CD4-positive, alpha-beta T cell treated with Interleukin-2 at 100 ng/mL for 4 hours (primary cell): ENCODE data around the gene ELAVL2.

Experiments used
- DNase-seq: peaks from one replicate; pipeline ENCODE4 v3.0.0-alpha.2; 2020; ENCODE audit warnings: low spot score

Gene ELAVL2

DNA sequence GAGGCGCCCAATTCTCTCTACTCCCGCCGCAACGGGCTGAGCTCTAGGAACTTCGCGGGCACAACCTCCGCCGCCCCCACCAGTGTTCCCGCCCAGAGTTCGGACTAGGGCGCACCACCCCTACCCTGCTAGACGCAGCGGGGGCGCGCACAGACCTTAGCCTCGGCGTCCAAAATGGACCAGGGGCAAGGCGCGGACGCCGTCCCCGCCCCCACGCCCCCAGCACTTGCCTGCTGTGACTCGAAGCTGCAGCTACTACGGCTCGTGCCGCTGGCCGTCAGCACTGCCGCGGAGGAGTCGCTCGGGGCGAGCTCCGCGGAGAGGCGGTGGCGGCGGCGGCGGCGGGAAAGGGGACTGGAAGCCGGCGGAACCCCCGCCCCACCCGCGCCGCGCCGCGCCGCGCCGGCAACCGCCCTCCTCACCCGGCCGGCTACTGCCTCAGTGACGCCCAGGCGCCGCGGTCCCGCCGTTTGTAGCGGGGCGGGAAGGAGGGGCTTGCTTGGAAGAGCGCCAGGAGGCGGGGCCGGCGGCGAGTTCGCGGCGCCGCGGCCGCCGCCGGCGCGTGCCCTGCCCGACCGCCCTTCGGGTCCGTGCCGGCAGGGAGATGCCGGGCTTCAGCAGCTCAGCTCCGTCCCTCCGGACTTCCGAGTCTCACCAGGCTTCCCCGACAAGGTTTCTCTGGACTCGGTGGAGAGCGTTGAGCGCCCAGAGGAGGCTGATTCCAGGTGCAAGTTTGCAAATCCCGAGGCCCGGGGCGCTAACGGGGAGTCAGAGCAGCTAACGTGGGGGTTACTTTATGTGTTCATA, 4.5 kb downstream of the ELAVL2 start:
- no peak for DNase-seq

DNA sequence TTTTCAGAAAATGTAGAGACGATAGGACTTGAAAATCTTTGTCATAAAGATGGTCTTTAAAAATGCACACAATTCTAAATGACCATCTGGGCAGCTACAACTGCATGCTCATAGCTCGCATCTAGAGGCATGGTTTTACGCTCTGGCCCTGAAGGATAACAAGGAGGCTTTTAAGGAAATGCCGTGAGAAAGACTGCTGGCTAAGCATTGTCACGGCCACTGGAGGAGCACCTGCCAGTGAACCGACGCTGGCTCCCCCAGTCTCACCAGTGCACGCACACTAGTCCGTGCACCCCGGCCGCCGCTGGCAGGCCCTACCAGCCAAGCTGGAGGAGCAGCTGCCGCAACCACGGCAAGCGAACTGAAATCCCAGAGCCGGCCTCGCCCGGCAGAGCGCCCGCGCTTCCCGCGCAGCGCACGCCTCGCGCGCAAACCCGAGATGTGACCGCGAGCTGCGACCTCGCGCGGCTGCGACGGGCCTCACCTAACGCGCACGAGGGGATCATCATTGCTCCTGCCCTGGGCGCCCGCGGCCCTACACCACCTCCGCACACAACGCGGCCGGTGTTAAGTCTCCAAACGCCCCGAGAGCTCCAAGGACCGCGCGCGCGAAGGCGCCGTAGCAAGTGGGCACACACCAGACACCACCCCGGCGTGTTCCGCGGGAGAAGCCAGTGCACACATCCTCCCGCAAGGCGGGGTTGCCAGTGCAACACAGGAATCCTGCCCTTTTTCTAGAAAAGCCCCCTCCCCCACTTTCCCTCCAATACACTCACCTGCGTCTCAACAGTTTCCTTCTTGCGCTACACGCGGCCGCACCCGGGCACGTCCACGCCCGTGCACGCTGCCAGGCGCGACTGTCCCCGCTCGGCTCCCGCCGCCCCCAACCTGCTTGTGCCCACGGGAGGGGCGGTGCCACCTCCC, 5.3 kb downstream of the ELAVL2 start:
- no peak for DNase-seq

DNA sequence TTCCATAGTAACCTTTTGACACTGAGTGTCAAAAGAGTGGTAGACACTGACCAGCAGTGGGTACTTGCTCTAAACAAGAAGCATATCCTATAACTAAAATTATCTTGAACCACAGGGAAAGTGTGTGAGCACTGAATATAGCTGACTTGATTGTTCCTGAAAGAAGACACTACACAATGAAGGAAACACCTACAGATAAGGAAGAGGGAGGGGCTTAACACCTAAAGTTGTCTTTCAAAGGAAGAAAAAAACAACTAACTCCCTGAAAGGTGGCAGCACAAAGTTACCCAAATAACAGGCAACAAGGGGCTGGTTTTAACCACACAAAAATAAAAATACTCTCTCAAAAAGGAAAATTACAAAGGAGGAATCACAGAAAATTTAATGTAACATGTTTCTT, 6.6 kb downstream of the ELAVL2 start:
- DNase-seq: no peak

DNA sequence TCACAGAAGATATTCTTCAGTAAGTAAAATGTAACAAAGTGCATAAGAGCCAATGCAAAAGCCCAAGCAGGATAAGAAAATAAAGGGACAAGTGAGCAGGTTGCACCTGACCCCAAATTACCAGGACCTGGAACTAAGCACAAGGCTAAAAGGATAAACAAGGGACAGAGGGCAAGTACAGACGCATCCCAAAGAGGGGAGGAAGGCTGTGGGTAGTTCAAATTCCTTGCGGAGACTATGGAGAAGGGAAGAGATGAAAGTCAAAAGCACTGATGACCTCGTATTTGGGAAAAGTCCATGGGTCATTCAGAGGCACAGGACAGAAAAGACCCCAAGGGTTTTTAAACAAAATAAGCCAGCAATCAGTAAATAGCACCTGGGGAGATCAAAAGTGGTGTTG, 11.8 kb downstream of the ELAVL2 start:
- no peak for DNase-seq

DNA sequence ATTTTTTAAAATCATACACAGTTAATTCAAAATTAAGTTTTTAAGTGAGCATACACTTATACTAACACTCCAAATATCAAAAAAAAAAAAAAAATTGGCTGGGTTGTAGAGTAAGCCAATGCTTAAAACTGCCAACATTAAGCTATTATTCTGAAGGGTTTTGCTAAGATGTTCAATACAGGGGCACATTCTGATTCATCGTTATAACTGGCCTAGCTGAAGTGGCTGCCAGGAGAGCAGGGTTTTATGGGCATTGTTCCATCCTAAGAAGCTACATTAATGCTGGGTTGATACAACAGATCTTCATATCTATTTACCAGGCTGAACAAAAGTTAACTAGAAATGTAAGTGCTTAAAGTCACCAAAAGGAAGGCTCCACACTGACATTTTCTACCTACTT, 13.4 kb downstream of the ELAVL2 start:
- no peak for DNase-seq

DNA sequence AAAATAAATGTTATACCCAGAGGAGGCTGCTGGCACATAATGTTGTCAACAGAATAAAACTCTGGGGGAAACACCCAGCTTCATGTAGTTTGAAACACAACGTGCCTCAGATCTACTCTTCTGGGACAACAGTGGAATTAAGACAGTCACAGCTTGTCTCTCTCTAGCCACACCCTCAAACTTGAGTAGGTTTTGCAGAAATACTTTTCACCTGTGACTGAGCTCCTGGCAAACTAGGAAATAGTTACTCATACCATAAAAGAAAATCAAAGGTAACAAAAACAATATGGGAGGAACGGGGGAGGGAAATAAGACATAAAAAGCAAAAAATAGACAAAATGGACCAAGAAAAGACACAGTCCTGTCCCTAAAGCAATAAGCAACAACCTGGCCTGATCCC, 14.4 kb downstream of the ELAVL2 start:
- no peak for DNase-seq

DNA sequence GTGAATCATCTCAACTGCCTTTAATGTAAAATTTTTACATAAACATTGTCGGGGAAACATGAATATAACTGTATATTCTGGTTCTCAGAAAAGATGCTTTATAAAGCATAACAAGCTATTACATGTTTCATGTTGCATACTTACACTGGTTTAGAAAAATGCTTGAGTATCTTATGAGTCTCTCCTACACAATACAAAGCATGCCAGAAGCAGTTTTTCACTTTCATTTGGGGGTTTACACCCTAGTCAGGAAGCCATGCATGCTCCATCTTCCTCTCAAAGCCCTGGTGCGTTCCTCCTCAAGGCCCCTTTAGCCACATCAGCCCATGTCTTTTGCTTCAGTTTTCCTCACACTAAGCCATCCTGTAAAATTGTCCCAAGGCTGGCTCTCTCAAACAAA, 22.8 kb downstream of the ELAVL2 start:
- no peak for DNase-seq

DNA sequence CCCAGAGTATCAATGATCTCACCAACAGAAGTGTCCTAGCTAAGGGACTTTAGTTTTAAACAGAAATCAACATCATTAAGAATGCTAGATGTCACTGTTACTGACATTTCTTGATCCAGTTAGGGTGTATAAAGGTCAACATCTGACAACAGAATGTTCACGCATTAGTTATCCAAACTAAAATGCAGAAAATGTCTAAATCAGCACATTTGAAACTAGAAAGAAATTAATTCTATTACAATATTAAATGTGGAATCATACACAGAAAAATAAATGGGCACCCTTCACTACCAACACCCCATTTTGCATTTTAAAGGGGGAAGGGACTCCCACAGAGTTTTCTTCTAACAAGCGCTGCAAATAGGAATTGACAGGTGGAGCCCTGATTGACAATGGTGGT, 24.5 kb downstream of the ELAVL2 start:
- DNase-seq: no peak

DNA sequence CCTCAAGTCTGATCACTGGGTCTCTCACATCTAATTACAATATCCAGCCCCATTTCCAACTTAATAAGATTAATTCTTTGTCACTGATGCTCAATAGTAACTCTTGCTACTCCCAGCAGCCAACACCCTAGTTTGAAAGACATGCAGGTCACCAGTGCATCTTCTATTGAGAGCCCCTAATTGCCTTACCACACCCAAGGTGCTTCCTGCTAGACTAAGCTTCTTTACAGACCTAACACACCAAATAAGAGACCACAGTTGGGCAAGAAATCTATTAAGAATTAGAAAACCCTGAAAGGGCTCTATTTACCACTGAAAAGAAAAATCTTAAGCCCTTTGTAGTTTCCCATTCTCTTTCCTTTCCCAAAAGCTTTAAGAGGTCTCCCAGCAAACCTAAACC, 26.5 kb downstream of the ELAVL2 start:
- DNase-seq: no peak

DNA sequence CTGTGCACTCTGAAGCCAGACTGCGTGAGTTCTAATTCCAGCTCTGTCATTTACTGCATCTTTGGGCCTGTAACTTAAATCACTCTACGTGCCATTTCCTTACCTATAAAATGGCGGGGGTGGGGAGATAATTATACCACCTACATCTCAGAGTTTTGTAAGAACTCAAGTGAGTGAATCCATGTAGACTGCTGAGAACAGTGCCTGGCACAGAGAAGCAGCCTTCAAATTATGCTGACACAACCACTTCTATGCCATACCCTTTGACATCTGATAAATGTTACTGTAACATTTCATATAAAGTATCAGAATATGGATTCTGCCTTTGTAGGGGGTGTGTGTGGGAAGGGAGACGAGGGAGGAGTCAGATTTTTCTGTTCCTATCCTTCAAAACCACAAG, 27.7 kb downstream of the ELAVL2 start:
- DNase-seq: no peak

DNA sequence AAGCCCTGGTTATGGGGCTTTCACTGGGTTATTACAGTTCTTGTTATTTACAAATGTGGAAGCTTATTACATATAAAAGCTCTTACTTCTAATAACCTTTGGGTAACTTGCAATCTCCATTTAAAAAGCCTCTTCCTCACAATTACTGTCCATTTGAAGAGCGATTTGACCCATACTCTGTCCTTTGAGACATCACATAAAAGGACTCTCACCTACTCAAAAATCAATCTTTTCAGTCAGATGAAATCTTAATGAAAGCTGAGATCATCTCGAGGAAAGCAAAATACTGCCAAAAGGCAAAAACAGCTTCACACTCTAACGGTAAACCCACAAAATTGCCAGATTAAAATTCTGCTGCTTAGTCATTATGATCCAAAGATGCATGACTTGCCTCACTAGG, 29.8 kb downstream of the ELAVL2 start:
- no peak for DNase-seq

DNA sequence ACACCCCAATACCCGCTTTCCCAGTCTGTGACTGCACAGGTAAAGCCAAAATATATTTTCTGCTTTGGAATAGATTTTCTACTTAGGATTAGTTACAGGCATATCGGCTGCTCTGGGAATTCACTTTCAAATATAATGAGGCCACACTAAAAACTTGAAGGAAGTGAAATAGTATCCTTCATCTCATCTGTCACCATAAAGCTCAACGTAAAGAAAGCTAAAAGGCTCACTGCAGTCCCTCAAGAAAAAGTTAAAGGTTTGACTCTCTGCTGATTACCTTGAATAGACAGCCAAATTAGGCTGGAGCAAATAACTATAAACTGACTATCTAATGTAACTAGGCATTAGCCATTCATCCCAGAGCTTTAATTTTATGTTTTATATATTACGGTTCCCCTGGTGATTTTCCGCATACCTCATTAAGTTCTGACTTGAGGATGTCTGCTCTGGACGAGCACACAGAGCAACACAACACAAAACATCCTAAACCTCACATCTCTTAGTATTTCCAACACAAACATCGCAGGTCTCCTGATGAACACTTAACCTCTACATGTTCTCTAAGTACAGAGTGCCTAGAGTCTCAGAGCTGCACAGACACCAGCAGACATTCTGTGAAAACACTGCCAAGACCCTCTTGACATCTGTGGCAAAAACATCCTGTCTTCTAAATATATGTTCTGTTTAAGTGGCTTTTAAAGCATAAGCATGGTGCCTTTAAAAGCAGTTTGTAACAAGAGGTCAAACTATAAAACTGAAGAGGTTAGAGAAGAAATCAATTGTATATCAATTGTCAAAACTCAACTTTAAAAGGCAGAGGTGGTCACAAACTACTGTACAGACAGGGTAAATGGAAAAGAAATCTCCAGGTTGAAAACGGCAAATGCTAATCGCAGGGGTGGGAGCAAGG, 35.4 kb downstream of the ELAVL2 start:
- DNase-seq: no peak

DNA sequence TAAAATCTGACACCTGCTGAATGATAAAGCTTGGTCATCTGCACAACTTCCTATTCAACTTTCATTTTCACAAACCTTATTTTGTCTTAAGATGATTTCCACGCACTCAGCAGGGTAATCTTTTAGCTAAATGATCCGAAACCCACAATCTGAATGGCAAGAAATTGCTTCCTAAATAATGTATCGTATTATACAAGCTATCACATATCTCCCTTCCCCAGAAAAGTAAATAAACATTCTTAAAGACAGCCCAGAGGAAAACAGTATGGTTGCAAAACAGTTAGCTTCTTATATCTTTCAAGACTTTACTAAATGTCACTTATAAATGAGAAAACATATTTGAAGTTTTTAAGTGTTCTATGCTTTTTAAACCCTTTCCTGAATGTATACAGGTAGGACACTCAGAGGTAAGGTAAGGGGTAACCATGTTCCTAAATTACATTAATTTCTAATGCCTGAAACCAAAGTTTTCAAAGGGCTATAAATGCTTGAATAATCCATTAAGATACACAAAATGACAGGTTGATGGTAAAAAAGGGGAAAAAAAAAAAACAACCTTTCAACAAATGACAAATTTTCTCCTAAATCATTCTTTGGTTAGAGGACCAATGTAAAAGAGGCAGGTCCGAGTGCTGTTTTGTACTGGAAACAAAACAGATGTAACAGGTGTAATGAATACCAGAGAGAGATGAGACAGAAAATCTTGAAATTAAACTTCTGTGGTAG, 36.3 kb downstream of the ELAVL2 start:
- DNase-seq: no peak

DNA sequence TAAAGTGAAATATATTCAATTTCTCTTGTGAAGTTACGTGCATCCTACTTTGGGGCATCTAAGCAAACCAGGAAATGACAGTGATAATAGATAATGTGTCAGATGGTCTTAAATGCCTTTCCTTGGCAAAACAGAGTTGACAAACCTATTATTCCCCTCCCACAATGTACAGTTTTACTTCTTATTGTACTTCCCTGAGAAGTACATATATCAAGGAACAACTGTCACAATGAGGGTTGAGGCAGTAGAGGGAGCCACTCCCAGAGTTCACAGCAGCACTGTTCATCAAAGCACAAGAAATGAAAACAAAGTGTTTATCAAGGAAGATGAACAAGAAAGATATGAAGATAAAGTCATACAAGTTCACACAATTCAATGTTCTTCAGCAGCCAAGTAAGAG, 41.1 kb downstream of the ELAVL2 start:
- DNase-seq: no peak

DNA sequence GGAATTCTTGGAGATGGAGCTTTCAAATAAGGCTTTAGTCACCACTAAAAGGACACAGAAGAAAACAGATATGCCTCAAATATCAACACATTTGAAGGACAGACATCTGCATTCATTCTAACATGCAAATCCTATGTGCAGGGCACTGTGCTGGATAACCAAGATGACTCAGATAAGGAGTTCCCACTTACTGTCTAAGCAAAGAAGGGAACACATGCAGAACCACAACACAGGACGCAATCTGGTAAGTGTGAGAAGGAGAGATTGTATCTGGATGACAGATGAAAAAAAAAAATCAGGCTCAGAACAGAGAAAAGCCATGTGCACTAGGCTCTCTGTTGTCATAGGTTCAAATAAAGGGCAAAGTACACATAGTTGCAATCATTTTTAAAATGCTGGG, 42.5 kb downstream of the ELAVL2 start:
- DNase-seq: no peak

DNA sequence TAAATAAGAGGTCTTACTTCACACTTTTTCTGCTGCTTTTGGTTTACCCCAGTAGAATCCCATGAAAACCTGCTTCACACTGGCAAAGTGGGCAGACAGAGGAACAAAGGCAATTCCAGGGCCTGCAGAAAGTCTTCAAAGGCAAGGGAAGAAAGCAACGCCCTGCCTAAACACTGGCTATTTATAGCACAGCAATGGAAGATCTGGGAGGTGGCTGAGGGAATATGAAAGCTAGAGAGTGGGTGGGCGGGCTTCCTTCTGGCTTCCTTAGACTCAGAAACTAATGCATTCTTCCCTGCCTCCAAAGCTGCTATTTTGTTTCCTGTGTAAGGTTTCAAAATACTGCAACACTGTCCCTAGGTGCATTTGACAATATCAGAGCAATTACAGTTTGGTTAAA, 46.8 kb downstream of the ELAVL2 start:
- no peak for DNase-seq

DNA sequence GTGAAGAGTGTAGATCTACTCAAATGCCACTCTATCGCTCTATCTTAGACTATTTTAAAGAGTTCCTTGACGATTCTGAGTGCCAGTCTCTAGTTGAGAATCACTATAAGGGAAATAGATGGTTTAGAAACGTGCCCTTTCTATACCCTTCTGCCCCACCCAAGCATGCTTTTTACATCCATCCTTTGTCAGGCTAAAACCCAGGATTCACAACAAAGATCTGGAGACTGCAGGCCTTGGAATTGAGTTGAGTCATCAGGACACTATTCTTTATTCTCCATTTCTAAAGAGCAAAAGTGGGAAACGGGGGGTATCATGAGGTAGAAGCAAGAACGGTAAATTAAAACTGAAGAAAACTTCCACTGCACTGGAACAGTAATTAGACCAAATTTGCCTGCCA, 48.7 kb downstream of the ELAVL2 start:
- no peak for DNase-seq

DNA sequence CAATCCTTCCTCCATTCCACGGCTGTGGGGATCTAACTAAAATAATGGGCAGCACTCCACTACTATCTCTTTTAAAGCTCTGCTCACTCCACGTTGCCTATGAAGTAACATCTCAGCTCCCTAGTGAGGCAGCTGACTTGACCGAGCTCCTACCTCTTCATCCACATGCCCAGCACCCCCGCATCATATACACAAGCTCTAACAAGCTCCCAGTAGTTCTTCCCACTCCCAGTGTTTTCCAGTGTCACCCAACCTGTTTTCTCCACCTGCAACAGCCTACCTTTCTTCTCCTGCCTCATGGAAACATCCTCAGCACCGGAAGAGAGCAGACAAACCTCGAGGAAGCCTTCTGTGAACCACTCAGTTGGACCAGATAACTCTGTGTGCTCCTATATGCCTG, 50.5 kb downstream of the ELAVL2 start:
- no peak for DNase-seq

DNA sequence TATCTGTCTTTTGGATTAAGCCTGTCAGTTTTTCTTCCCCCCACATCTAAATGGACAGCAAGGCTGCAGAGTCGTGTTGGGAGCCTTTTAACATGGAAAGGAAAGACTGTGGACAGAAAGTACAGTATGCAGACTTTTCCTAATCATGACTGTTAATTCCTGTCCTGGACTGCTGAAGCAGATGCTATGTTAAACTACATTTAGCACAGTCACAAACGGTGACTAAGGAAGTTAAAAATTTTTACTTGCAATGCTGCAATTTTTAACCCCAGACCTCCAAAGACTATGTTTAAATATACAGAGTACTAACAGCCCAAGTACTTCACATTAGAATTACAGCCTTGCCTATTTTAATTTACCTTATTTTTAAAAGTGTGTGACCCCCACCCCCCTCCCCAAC, 51.8 kb downstream of the ELAVL2 start:
- DNase-seq: no peak

DNA sequence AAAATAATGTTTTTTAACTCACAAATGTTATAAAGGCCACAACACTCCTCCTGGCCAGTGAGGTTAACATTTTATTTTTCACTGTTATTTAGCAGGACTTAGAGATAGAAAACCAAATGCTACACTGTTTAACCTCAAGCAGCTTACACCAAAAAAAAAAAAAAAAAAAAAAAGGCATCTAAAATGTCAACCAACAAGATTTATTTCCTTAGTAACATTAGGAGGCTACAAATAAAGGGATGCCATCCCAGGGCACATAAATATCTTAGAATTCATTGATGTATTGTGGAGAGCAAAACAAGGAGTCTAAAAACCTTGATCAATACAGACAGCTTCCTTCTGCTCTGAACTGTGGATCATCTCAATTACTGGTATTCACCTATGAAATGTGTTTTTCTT, 53.7 kb downstream of the ELAVL2 start:
- no peak for DNase-seq

DNA sequence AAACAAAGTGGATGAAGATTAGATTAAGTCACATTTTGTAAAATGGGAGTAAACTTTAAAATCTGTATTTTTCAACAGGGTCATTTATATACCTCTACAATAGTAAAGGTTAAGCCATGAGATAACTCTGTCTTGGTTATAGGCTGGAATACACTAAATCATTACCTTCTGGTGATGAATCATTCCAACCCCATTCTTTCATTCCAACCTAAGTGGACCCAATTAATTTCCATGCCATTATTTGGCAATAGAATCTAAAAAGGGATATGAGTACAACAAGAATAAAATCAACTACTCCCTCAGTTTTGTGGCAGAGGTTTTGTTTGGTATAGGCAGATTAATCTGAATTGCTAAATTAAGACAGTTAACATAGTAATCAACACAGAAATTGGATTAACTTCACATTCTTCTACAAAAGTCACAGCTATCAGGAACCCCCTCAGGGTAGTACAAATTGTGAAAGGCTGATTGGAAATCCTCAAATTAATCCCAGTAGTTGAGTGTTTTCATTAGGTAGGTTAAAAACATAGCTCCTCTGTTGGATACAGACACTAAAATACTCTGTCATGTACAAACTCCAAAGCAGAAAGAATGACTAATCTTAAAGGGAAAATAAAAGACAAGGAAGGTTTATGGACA, 54.2 kb downstream of the ELAVL2 start:
- no peak for DNase-seq
